Transverse colon (tissue), 4 donors: Measurements from ENCODE around the gene USP53. TPM values are rescaled to one million over a fixed set of nuclear protein-coding genes. Genes with fewer than 3 reads are reported as not detected.
"Not testable (repeated sequence)": the region's sequence is repeated elsewhere in the genome, so short reads cannot be mapped to it uniquely, and the experiment has no call there.

ENCODE experiments used
- DNase-seq: peaks from one replicate; pipeline ENCODE4 v3.0.0-alpha.2; 2019
- H3K27ac ChIP-seq, 4 donors: fragments of 200-600 bp; sonication (generic); 2 replicates each; pipeline ENCODE4 v1.5.1; 2016 to 2018; ENCODE audit warnings: inconsistent platforms in 4 of 4
- H3K27me3 ChIP-seq: fragments of 200-600 bp; sonication (generic); 2 replicates; pipeline ENCODE4 v1.5.1; 2017; ENCODE audit warnings: inconsistent platforms
- H3K36me3 ChIP-seq, 4 donors: fragments of 200-600 bp; sonication (generic); 2 replicates each; pipeline ENCODE4 v1.5.1; 2017 to 2019; ENCODE audit warnings: inconsistent platforms in 4 of 4
- H3K4me1 ChIP-seq, 4 donors: fragments of 200-600 bp; sonication (generic); 2 replicates each; pipeline ENCODE4 v1.5.1; 2017 to 2020; ENCODE audit warnings: inconsistent platforms in 4 of 4
- H3K4me3 ChIP-seq, 4 donors: fragments of 200-600 bp; sonication (generic); 1 replicate in 1 of 4; 2 replicates in 3 of 4; pipeline versions ENCODE4 v1.5.1 to v1.6.1; 2017 to 2019; ENCODE audit warnings: inconsistent platforms in 4 of 4
- H3K9me3 ChIP-seq, 2 donors: fragments of 200-600 bp; sonication (generic); 2 replicates each; pipeline ENCODE4 v1.5.1; 2017 to 2019; ENCODE audit warnings: inconsistent platforms in 2 of 2
- CTCF ChIP-seq, 5 experiments: fragments of 200-600 bp in 3 of 5; fragments of 450-650 bp in 2 of 5; sonication (generic) in 3 of 5; IDR thresholded peaks; 1 replicate in 2 of 5; 2 replicates in 3 of 5; pipeline ENCODE4 v1.5.1; 2016 to 2017; ENCODE audit warnings: antibody characterized with exemption in 5 of 5, inconsistent platforms in 3 of 5, mild to moderate bottlenecking in 2 of 5, moderate library complexity in 1 of 5
- EP300 ChIP-seq: sonication (generic); formaldehyde crosslinking; IDR thresholded peaks from one replicate; pipeline ENCODE4 v1.6.1; 2017; ENCODE audit warnings: antibody characterized with exemption, low read depth
- POLR2A ChIP-seq: fragments of 450-650 bp; IDR thresholded peaks from one replicate; pipeline ENCODE4 v1.6.1; 2016; ENCODE audit warnings: antibody characterized with exemption, mild to moderate bottlenecking, moderate library complexity
- POLR2AphosphoS5 ChIP-seq, 3 donors: sonication (generic); formaldehyde crosslinking; IDR thresholded peaks; one replicate each; pipeline ENCODE4 v1.6.1; 2016; ENCODE audit warnings: antibody characterized with exemption in 3 of 3
- WGBS, 2 donors: methylation state at CpG; one replicate each; pipeline ENCODE4 v1.1.5; 2018; ENCODE audit warnings: low coverage in 1 of 2; 5-methylcytosine and 5-hydroxymethylcytosine counted together
- in situ Hi-C, 4 donors: fragments of 200-750 bp; cut with MboI; loops; one replicate each; pipeline versions ENCODE4 v1.15.0 to v1.15.1; 2017; ENCODE audit warnings: low sequenced_read_pairs in 3 of 4, low pct_ligation_motif_present in 1 of 4, low pct_unique_long_range_greater_than_20kb in 1 of 4
- intact Hi-C: fragments of 100-400 bp; cut with DNase I; formaldehyde crosslinking; loops from one replicate; pipeline ENCODE4 v1.15.1; 2023; ENCODE audit warnings: low total_unique reads
- total RNA-seq, 4 donors: library from RNA; depleted of rRNA; stranded (reverse); fragments of >200 nt; gene quantifications; one replicate each; pipeline ENCODE4 v1.1.0, GENCODE V29; 2016

The USP53 gene
- total RNA-seq, 4 donors from 2014 or later, result 71.4 to 165 (median 98.5) TPM

- TF ChIP-seq POLR2AphosphoS5 (IDR thresholded peaks at IDR 0.05), result no peak
- no peak for TF ChIP-seq POLR2A
- no peak for TF ChIP-seq EP300
- no peak for TF ChIP-seq CTCF (IDR thresholded peaks at IDR 0.05)
- Histone ChIP-seq H3K27me3 (no peaks in the 10 kb centered on the region), H3K9me3 (no peaks in the 10 kb centered on the region), H3K4me3 (no peak overlapping the region), H3K36me3 (no peaks in the 10 kb centered on the region), H3K4me1 (no peaks in the 10 kb centered on the region), H3K27ac (no peak overlapping the region)
- WGBS, 2 donors, result 64% methylated on average over 1 of the region's 1 CpG; no CpG with 5 or more reads in 1 of the 2 donors
- in situ Hi-C loops, result no loop called here
- DNase-seq, result no peak
- intact Hi-C loops, result no loop called here
These were observed 124.5 kb downstream of the USP53 start for GRCh38 chr4:119337010-119337409.

- intact Hi-C loops, in situ Hi-C loops: not testable (repeated sequence)
These were observed 127.4 kb downstream of the USP53 start for GRCh38 chr4:119339895-119340294.

GRCh38 chr4:119343293-119343692 is 130.8 kb downstream of the USP53 start:
- no CpG with 5 or more reads among the region's 2 CpGs for WGBS, 2 donors

More at GRCh38 chr4:119339895-119340294, 127.4 kb downstream of the USP53 start:
- H3K4me1 ChIP-seq, H3K36me3 ChIP-seq, H3K27ac ChIP-seq, DNase-seq, H3K27me3 ChIP-seq, H3K9me3 ChIP-seq, H3K4me3 ChIP-seq: not testable (repeated sequence)

More at GRCh38 chr4:119343293-119343692, 130.8 kb downstream of the USP53 start:
- DNase-seq, H3K4me1 ChIP-seq, H3K9me3 ChIP-seq, H3K27me3 ChIP-seq, H3K27ac ChIP-seq, H3K4me3 ChIP-seq, H3K36me3 ChIP-seq, intact Hi-C loops, in situ Hi-C loops: not testable (repeated sequence)

Other genes starting within 250 kb of the USP53 start
- gene MYOZ2, start 76.9 kb upstream of the USP53 start, total RNA-seq, result under 1 TPM in 2 of 4 donors, not detected in 2; 0.27 to 0.32 TPM
- 10 to 100 TPM in 3 of 4 donors, 1 to 10 TPM in 1; 3.4 to 55.4 (median 17.1) TPM for gene FABP2, start 109.4 kb downstream of the USP53 start, total RNA-seq